GM10847 (cell line): ENCODE measurements around the gene TENT5A.

ENCODE experiments used
- POLR2A ChIP-seq: IDR thresholded peaks from 2 replicates; pipeline ENCODE4 v1.6.1; 2011; ENCODE audit not compliant: insufficient read length; ENCODE audit errors: extremely low read depth

The TENT5A gene

GRCh38 chr6:81777586-81778268 is 25.2 kb upstream of the TENT5A start:
- no peak for TF ChIP-seq POLR2A

GRCh38 chr6:81774542-81774941 is 22.1 kb upstream of the TENT5A start:
- no peak for TF ChIP-seq POLR2A

GRCh38 chr6:81773887-81774286 is 21.4 kb upstream of the TENT5A start:
- TF ChIP-seq POLR2A = no peak

- TF ChIP-seq POLR2A = no peak
Measured at GRCh38 chr6:81772741-81773140, 20.3 kb upstream of the TENT5A start.

- no peak for TF ChIP-seq POLR2A
Measured at GRCh38 chr6:81771097-81771496, 18.6 kb upstream of the TENT5A start.

GRCh38 chr6:81770381-81770780 is 17.9 kb upstream of the TENT5A start:
- TF ChIP-seq POLR2A = no peak

GRCh38 chr6:81769824-81770223 is 17.3 kb upstream of the TENT5A start:
- no peak for TF ChIP-seq POLR2A

GRCh38 chr6:81768150-81768942 is 15.9 kb upstream of the TENT5A start:
- no peak for TF ChIP-seq POLR2A

- TF ChIP-seq POLR2A = no peak
Measured at GRCh38 chr6:81767163-81767891, 14.8 kb upstream of the TENT5A start.

GRCh38 chr6:81766482-81767069 is 14.1 kb upstream of the TENT5A start:
- TF ChIP-seq POLR2A = no peak

- no peak for TF ChIP-seq POLR2A
Measured at GRCh38 chr6:81764531-81764930, 12.1 kb upstream of the TENT5A start.

- TF ChIP-seq POLR2A = no peak
Measured at GRCh38 chr6:81763968-81764367, 11.5 kb upstream of the TENT5A start.

GRCh38 chr6:81763051-81763450 is 10.6 kb upstream of the TENT5A start:
- TF ChIP-seq POLR2A = no peak

GRCh38 chr6:81762606-81763005 is 10.1 kb upstream of the TENT5A start:
- no peak for TF ChIP-seq POLR2A

- no peak for TF ChIP-seq POLR2A
Measured at GRCh38 chr6:81762132-81762531, 9.7 kb upstream of the TENT5A start.
